SK-N-SH treated with all-trans-retinoic acid at 6 μM for 48 hours (cell line): ENCODE results near the gene PHF13.

Experiments used
- PATZ1 ChIP-seq: fragments of 250-450 bp; sonication (Bioruptor Pico); IDR thresholded peaks from 2 replicates; pipeline ENCODE4 v1.8.0; 2020; ENCODE audit warnings: mild to moderate bottlenecking, moderate library complexity, borderline replicate concordance
- PPARA ChIP-seq: fragments of 250-450 bp; sonication (Bioruptor Pico); IDR thresholded peaks from 2 replicates; pipeline ENCODE4 v1.5.0; 2020; ENCODE audit warnings: mild to moderate bottlenecking, borderline replicate concordance
- TCF4 ChIP-seq: fragments of 250-450 bp; sonication (Bioruptor Pico); IDR thresholded peaks from 2 replicates; pipeline ENCODE4 v1.8.0; 2021; ENCODE audit warnings: mild to moderate bottlenecking, moderate library complexity, borderline replicate concordance
- ZC3H10 ChIP-seq: fragments of 250-450 bp; sonication (Bioruptor Pico); IDR thresholded peaks from 2 replicates; pipeline ENCODE4 v1.5.1; 2021; ENCODE audit warnings: mild to moderate bottlenecking, moderate library complexity
- ZFP3 ChIP-seq: fragments of 250-450 bp; sonication (Bioruptor Pico); IDR thresholded peaks from 2 replicates; pipeline ENCODE4 v1.5.0; 2020; ENCODE audit warnings: mild to moderate bottlenecking, moderate library complexity
- ZFP30 ChIP-seq: fragments of 450-650 bp; formaldehyde crosslinking; IDR thresholded peaks from 2 replicates; pipeline ENCODE4 v1.5.0; 2022; ENCODE audit warnings: mild to moderate bottlenecking, moderate library complexity
- ZNF565 ChIP-seq: fragments of 450-650 bp; formaldehyde crosslinking; conservative IDR thresholded peaks from 2 replicates; pipeline ENCODE4 v1.5.0; 2020; ENCODE audit warnings: low read depth, mild to moderate bottlenecking, moderate library complexity
- ZNF70 ChIP-seq: fragments of 450-650 bp; formaldehyde crosslinking; IDR thresholded peaks from 2 replicates; pipeline ENCODE4 v1.5.0; 2020; ENCODE audit warnings: mild to moderate bottlenecking, moderate library complexity

GRCh38 chr1:6574025-6574620 is 39.4 kb upstream of the PHF13 start:
- TF ChIP-seq PATZ1 (CRISPR knock-in tag) (no peak), ZNF70 (CRISPR knock-in tag) (no peak), ZNF565 (CRISPR knock-in tag) (no peak), TCF4 (CRISPR knock-in tag) (no peak), ZFP30 (no peak), PPARA (CRISPR knock-in tag) (no peak), ZFP3 (no peak), ZC3H10 (CRISPR knock-in tag) (no peak)
